Measurements from ENCODE around the gene TGFBR3. TPM values are rescaled to one million over a fixed set of nuclear protein-coding genes. Genes with fewer than 3 reads are reported as not detected.
A peak's percentile ranks its signal among the peaks of the same experiment; 100 is the strongest.

TGFBR3 gene
- total RNA-seq, 1 donor from 2014 or later: 4.9 TPM

DNA sequence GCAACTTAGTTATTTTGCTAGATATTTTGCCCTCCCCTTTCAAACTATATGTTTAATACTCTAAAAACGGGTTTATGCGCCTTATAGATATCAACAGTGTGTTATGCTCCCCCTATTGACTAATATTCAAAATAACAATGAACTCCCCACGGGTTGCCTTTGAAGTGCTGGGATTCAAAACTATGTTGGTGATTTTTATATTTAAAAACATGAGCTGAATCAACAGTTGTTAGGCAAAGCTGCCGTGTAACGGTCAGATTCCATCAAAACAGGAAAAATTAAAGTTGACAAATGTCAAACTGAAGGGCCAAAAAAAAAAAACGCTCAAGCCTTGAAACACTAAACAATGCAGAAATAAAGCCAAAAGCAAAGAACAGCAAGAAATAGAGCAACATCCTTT is 2.5 kb downstream of the TGFBR3 start:
- Mint-ChIP-seq H3K27me3 (peaks cover 33% of the 10 kb centered on the region), H3K4me3 (ENCODE audit: low read depth) (no peak overlapping the region), H3K9me3 (ENCODE audit: low read depth) (no peaks in the 10 kb centered on the region), H3K36me3 (ENCODE audit: insufficient read depth) (no peaks in the 10 kb centered on the region), H3K4me1 (ENCODE audit: low read depth) (peaks cover 14% of the 10 kb centered on the region), H3K27ac (no peak overlapping the region)
- DNase-seq (ENCODE audit: low spot score, unreplicated experiment): no peak
- TF ChIP-seq, protein P1, sequence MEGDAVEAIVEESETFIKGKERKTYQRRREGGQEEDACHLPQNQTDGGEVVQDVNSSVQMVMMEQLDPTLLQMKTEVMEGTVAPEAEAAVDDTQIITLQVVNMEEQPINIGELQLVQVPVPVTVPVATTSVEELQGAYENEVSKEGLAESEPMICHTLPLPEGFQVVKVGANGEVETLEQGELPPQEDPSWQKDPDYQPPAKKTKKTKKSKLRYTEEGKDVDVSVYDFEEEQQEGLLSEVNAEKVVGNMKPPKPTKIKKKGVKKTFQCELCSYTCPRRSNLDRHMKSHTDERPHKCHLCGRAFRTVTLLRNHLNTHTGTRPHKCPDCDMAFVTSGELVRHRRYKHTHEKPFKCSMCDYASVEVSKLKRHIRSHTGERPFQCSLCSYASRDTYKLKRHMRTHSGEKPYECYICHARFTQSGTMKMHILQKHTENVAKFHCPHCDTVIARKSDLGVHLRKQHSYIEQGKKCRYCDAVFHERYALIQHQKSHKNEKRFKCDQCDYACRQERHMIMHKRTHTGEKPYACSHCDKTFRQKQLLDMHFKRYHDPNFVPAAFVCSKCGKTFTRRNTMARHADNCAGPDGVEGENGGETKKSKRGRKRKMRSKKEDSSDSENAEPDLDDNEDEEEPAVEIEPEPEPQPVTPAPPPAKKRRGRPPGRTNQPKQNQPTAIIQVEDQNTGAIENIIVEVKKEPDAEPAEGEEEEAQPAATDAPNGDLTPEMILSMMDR (IDR thresholded peaks at IDR 0.05; ENCODE audit: unreplicated experiment): peak; percentile 29

DNA sequence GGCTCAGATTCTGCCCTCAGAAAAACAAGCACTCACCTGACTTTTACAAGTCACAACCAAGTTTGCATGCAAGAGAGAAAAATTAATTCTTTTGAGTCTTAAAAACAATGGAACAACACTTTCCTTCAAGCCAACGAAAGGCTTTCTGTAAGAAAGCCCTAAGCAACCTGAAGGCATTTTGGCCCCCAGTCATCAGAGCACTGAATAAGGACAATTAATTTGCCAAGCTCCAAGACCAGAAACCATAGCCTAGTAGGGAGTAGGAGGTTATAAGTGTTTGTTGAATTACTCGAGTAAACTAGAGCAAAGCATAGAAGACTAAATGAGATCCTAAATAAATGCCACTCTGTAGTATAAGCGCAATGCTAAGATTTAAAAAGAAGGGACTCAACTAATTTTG is 4.7 kb downstream of the TGFBR3 start:
- H3K36me3 Mint-ChIP-seq (ENCODE audit: insufficient read depth): no peaks in the 10 kb centered on the region
- TF ChIP-seq, protein P1 (IDR thresholded peaks at IDR 0.05; ENCODE audit: unreplicated experiment): no peak
- H3K27me3 Mint-ChIP-seq: peaks cover 28% of the 10 kb centered on the region
- H3K9me3 Mint-ChIP-seq (ENCODE audit: low read depth): no peaks in the 10 kb centered on the region
- H3K4me3 Mint-ChIP-seq (ENCODE audit: low read depth): no peak overlapping the region
- H3K27ac Mint-ChIP-seq: no peak overlapping the region
- peaks cover 15% of the 10 kb centered on the region for H3K4me1 Mint-ChIP-seq (ENCODE audit: low read depth)
- no peak for DNase-seq (ENCODE audit: low spot score, unreplicated experiment)

DNA sequence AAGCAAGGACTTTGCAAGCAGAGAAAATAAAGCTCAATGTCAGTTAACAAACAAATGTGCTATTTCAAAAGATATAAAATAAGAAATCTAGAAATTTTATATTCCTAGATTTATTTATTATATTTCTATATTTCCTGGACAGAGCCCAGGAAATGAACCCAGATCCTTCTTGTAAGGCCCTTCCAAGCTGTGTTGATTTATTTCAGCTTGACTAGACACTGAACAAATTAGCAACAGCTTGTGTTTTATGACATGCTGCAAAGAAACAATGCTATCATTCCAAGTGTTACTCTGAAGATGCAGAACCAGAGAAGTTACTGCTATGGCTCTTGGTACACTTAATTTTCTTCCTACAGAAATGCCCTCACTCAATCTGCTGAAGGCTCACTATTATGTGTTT is 6.2 kb downstream of the TGFBR3 start:
- TF ChIP-seq, protein P1 (IDR thresholded peaks at IDR 0.05; ENCODE audit: unreplicated experiment): no peak

DNA sequence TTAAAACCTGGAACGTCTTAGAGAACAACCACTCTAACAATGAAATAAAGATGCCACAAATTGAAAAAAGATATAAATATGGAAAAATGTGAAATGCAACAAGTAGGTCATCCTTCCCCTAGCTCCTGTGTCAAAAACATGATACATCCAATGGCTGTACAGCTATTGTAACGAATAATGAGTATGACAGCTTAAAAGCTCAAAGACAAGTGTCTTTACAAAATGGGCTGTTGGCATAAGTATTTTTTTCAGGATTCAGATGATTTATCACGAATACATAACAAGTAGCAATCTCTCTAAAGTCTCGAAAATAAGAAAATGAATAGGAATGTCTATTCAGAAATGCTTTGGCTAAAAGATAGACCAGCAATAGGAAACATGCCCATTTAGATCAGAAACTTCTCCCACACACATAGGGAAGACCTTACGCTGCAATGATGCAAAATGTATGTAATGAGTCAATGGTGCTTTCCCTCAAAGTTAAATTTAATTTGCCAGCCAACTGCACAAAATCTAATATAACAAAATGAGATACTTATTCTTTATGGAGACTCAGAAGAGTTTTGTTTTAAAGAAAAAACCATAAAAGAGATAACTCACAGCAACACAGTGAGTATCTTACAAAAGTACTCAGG is 8.3 kb downstream of the TGFBR3 start:
- Mint-ChIP-seq H3K27ac (no peak overlapping the region), H3K27me3 (peaks cover 9% of the 10 kb centered on the region), H3K9me3 (ENCODE audit: low read depth) (no peaks in the 10 kb centered on the region), H3K4me3 (ENCODE audit: low read depth) (no peak overlapping the region), H3K4me1 (ENCODE audit: low read depth) (peaks cover 5% of the 10 kb centered on the region), H3K36me3 (ENCODE audit: insufficient read depth) (no peaks in the 10 kb centered on the region)
- TF ChIP-seq, protein P1 (IDR thresholded peaks at IDR 0.05; ENCODE audit: unreplicated experiment): no peak
- no peak for DNase-seq (ENCODE audit: low spot score, unreplicated experiment)

More for the DNA sequence above, 6.2 kb downstream of the TGFBR3 start:
- H3K36me3 Mint-ChIP-seq (ENCODE audit: insufficient read depth): no peaks in the 10 kb centered on the region
- H3K27me3 Mint-ChIP-seq: peaks cover 26% of the 10 kb centered on the region
- H3K4me1 Mint-ChIP-seq (ENCODE audit: low read depth): peaks cover 11% of the 10 kb centered on the region
- H3K4me3 Mint-ChIP-seq (ENCODE audit: low read depth): no peak overlapping the region
- H3K9me3 Mint-ChIP-seq (ENCODE audit: low read depth): no peaks in the 10 kb centered on the region
- DNase-seq (ENCODE audit: low spot score, unreplicated experiment): no peak
- H3K27ac Mint-ChIP-seq: no peak overlapping the region

DNA sequence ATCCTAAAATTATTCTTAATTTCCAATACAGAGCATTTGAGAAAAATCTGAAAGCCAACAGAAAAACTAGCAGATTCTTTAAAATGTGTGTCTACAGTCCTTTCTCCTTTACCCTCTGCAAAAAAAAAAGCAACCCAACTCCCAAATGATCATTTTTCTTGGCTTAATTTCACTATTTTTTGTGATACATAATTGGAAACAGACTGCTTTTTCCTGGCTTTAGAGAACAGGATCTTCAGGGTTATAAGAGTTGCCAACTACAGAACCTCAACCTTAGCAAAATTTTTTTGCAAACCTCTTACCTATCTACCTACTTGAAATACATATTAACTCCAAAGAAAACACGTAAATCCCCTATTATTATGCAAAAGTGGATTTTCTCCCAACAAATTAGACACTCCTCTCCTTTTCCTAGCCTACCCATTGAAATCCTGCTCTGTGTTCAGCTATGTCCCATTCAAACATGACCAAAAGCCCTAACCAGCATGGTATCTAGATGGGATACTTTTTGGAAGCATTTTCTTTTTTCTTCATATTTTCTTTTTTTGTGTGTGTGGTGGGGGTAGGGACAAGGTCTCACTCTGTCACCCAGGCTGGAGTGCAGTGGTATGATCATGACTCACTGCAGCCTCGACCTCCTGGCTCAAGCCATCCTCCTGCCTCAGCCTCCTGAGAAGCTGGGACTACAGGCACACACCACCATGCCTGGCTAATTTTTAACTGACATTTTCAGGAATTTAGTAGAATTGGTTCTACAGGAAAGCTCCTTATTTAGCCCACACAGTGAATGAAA is 9.0 kb downstream of the TGFBR3 start:
- H3K36me3 Mint-ChIP-seq (ENCODE audit: insufficient read depth): no peaks in the 10 kb centered on the region
- peaks cover 10% of the 10 kb centered on the region for H3K4me1 Mint-ChIP-seq (ENCODE audit: low read depth)
- peaks cover 9% of the 10 kb centered on the region for H3K27me3 Mint-ChIP-seq
- TF ChIP-seq, protein P1 (IDR thresholded peaks at IDR 0.05; ENCODE audit: unreplicated experiment): no peak
- no peak overlapping the region for H3K4me3 Mint-ChIP-seq (ENCODE audit: low read depth)
- DNase-seq (ENCODE audit: low spot score, unreplicated experiment): no peak
- H3K27ac Mint-ChIP-seq: no peak overlapping the region
- no peaks in the 10 kb centered on the region for H3K9me3 Mint-ChIP-seq (ENCODE audit: low read depth)

All from progenitor cell of endocrine pancreas (in vitro differentiated cells).